ENCODE measurements around the gene PRRG2. TPM values are rescaled to one million over a fixed set of nuclear protein-coding genes. Genes with fewer than 3 reads are reported as not detected.

Gene PRRG2
- total RNA-seq, 1 experiment from 2014 or later: 0.20 TPM

- Histone ChIP-seq H3K27me3 (no peaks in the 10 kb centered on the region), H3K9me3 (no peaks in the 10 kb centered on the region), H3K36me3 (peaks cover 26% of the 10 kb centered on the region), H3K4me3 (no peak overlapping the region)
- DNase-seq: no peak
These were observed 7.7 kb upstream of the PRRG2 start for GRCh38 chr19:49573425-49573824.

GRCh38 chr19:49574206-49574755, 6.8 kb upstream of the PRRG2 start:
- Histone ChIP-seq H3K27me3 (no peaks in the 10 kb centered on the region), H3K4me3 (no peak overlapping the region), H3K36me3 (peaks cover 29% of the 10 kb centered on the region), H3K9me3 (no peaks in the 10 kb centered on the region)
- DNase-seq: no peak

GRCh38 chr19:49579193-49579592, 1.9 kb upstream of the PRRG2 start:
- peak overlapping the region; percentile 68 for H3K4me3 ChIP-seq

GRCh38 chr19:49579947-49580263, 1.2 kb upstream of the PRRG2 start:
- DNase-seq: no peak
- Histone ChIP-seq H3K36me3 (peaks cover 21% of the 10 kb centered on the region), H3K9me3 (no peaks in the 10 kb centered on the region), H3K4me3 (peak overlapping the region; percentile 68), H3K27me3 (no peaks in the 10 kb centered on the region)

More at GRCh38 chr19:49579193-49579592, 1.9 kb upstream of the PRRG2 start:
- Histone ChIP-seq H3K36me3 (peaks cover 24% of the 10 kb centered on the region), H3K27me3 (no peaks in the 10 kb centered on the region), H3K9me3 (no peaks in the 10 kb centered on the region)
- no peak for DNase-seq

GRCh38 chr19:49580264-49581006, 681 bp upstream of the PRRG2 start, which contains the start of gene NOSIP:
Gene NOSIP (minus strand): TSS chr19:49580556. CDS start chr19:49560691, 19,865 bp downstream.
- H3K27me3 ChIP-seq: no peaks in the 10 kb centered on the region
- peaks cover 15% of the 10 kb centered on the region for H3K36me3 ChIP-seq
- peak within 1 kb of the TSS; percentile 68 for H3K4me3 ChIP-seq
- H3K9me3 ChIP-seq: no peaks in the 10 kb centered on the region
- DNase-seq: peak; percentile 96

GRCh38 chr19:49583239-49583638, 2.1 kb downstream of the PRRG2 start:
- H3K27me3 ChIP-seq: no peaks in the 10 kb centered on the region
- H3K4me3 ChIP-seq: no peak overlapping the region
- no peaks in the 10 kb centered on the region for H3K9me3 ChIP-seq
- H3K36me3 ChIP-seq: peaks cover 4% of the 10 kb centered on the region; the same call in 1 of the 2 replicates
- no peak for DNase-seq

GRCh38 chr19:49585023-49585422, 3.9 kb downstream of the PRRG2 start:
- no peaks in the 10 kb centered on the region for H3K36me3 ChIP-seq
- H3K4me3 ChIP-seq: no peak overlapping the region
- H3K9me3 ChIP-seq: no peaks in the 10 kb centered on the region
- no peak for DNase-seq
- H3K27me3 ChIP-seq: no peaks in the 10 kb centered on the region

GRCh38 chr19:49587227-49587626, 6.1 kb downstream of the PRRG2 start:
- Histone ChIP-seq H3K36me3 (peaks cover 6% of the 10 kb centered on the region; the same call in 1 of the 2 replicates), H3K4me3 (no peak overlapping the region), H3K27me3 (no peaks in the 10 kb centered on the region), H3K9me3 (no peaks in the 10 kb centered on the region)
- no peak for DNase-seq

GRCh38 chr19:49588365-49589122, 7.4 kb downstream of the PRRG2 start:
- no peaks in the 10 kb centered on the region for H3K27me3 ChIP-seq

GRCh38 chr19:49589502-49589905, 8.4 kb downstream of the PRRG2 start:
- H3K4me3 ChIP-seq: no peak overlapping the region
- H3K27me3 ChIP-seq: no peaks in the 10 kb centered on the region
- no peak for DNase-seq
- H3K9me3 ChIP-seq: no peaks in the 10 kb centered on the region
- H3K36me3 ChIP-seq: peaks cover 25% of the 10 kb centered on the region

More at GRCh38 chr19:49588365-49589122, 7.4 kb downstream of the PRRG2 start:
- Histone ChIP-seq H3K9me3 (no peaks in the 10 kb centered on the region), H3K4me3 (no peak overlapping the region), H3K36me3 (peaks cover 15% of the 10 kb centered on the region)
- DNase-seq: no peak

GRCh38 chr19:49590071-49590970, 9.2 kb downstream of the PRRG2 start:
- peak; percentile 97 for DNase-seq
- Histone ChIP-seq H3K36me3 (peaks cover 29% of the 10 kb centered on the region), H3K9me3 (no peaks in the 10 kb centered on the region), H3K4me3 (peak overlapping the region; percentile 88), H3K27me3 (no peaks in the 10 kb centered on the region)

- peak; percentile 81 for DNase-seq
- Histone ChIP-seq H3K36me3 (peaks cover 35% of the 10 kb centered on the region), H3K4me3 (peak within 1 kb of the TSS; percentile 88), H3K9me3 (no peaks in the 10 kb centered on the region), H3K27me3 (no peaks in the 10 kb centered on the region)
These were observed 10.0 kb downstream of the PRRG2 start, which contains the start of gene PRR12 for GRCh38 chr19:49590971-49591730. Gene PRR12 (plus strand): TSS chr19:49591182. CDS start chr19:49591655, 473 bp downstream.

GRCh38 chr19:49591731-49592485, 10.8 kb downstream of the PRRG2 start:
- no peaks in the 10 kb centered on the region for H3K9me3 ChIP-seq
- H3K4me3 ChIP-seq: peak overlapping the region; percentile 88
- peak; percentile 66 for DNase-seq
- peaks cover 41% of the 10 kb centered on the region for H3K36me3 ChIP-seq
- H3K27me3 ChIP-seq: no peaks in the 10 kb centered on the region

GRCh38 chr19:49592486-49593232, 11.5 kb downstream of the PRRG2 start:
- no peak for DNase-seq
- Histone ChIP-seq H3K36me3 (peaks cover 44% of the 10 kb centered on the region), H3K4me3 (peak overlapping the region; percentile 88), H3K27me3 (no peaks in the 10 kb centered on the region), H3K9me3 (no peaks in the 10 kb centered on the region)
